ENCODE results near the gene VWA3B.

Gene VWA3B

DNA sequence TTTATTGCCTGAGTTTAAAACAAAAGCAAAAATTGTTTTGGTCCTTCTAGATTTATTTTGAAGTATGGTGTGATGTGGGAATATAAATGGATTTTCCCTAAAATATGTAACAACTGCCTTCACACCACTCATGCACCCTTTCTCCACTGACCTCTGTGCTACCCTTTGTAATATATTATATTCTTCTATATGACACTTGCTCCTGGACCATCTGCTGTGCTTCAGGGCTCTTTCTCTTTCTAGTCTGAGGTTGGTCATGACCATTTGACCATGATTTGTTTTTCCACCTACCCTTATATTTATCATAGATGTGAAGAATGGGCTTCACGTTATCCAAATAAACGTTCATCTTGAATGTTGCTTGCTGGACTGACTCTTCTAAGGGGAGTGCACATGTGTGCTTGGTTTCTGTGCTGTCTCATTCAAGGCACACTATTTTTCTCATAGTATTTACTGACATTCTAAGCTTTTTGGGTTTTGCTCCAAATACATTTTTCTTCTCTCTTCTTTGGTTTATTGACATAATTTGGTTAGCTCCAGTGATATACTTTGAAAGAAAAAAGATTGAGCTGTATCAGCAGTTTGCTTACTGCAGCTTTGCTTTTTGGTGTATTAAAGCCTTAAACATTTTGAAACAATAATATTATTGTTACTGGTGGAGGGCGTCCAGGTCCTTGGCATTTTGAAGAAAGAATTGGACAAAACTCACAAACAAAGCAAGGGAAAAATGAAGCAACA lies 61.8 kb downstream of the VWA3B start:
- TF ChIP-seq, protein P1, sequence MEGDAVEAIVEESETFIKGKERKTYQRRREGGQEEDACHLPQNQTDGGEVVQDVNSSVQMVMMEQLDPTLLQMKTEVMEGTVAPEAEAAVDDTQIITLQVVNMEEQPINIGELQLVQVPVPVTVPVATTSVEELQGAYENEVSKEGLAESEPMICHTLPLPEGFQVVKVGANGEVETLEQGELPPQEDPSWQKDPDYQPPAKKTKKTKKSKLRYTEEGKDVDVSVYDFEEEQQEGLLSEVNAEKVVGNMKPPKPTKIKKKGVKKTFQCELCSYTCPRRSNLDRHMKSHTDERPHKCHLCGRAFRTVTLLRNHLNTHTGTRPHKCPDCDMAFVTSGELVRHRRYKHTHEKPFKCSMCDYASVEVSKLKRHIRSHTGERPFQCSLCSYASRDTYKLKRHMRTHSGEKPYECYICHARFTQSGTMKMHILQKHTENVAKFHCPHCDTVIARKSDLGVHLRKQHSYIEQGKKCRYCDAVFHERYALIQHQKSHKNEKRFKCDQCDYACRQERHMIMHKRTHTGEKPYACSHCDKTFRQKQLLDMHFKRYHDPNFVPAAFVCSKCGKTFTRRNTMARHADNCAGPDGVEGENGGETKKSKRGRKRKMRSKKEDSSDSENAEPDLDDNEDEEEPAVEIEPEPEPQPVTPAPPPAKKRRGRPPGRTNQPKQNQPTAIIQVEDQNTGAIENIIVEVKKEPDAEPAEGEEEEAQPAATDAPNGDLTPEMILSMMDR (conservative IDR thresholded peaks at IDR 0.05; ENCODE audit: low read depth, low read length) = no peak
- peak overlapping the region; percentile 52 for H3K4me3 ChIP-seq (ENCODE audit: low read depth, low read length)
- no peak for DNase-seq (ENCODE audit: low read depth)

DNA sequence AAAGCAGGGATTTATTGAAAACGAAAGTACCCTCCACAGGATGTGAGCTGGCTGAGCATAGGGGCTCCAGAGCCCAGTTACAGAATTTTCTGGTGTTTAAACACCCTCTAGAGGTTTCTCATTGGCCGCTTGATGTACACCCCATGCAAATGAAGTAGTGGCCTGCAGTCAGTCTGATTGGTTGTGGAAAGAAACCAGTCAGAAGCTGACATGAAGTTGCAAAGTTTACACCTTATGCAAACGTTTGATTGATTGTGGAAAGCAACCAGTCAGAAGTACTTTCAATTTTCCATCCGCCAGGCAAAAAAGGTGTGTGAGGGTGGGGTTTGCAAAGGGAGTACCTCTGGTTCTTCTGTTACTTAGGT lies 62.3 kb downstream of the VWA3B start:
- peak overlapping the region; percentile 52 for H3K4me3 ChIP-seq (ENCODE audit: low read depth, low read length)
- peak; percentile 96 for DNase-seq (ENCODE audit: low read depth)
- TF ChIP-seq, protein P1 (conservative IDR thresholded peaks at IDR 0.05; ENCODE audit: low read depth, low read length) = no peak

DNA sequence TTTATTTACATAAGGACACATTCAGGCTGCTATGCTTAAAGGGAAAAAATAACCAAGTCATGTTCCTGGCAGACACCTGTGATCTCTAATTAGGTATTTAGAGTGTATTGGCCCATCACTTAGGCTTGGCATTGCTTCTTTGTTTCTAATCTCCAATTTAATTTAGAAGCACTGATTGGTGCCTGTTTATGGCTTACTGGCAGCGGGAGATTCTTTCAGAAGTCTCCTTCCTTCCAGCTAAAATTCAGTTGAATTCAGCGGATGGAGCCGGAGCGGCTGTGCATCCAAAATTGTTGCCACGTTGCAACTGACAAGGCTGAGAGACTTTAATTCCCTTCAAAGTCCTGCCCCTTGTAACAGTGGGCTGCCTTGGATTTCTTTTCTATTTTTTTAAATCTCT lies 66.5 kb downstream of the VWA3B start:
- TF ChIP-seq, protein P1 (conservative IDR thresholded peaks at IDR 0.05; ENCODE audit: low read depth, low read length) = no peak
- no peak for DNase-seq (ENCODE audit: low read depth)
- no peak overlapping the region for H3K4me3 ChIP-seq (ENCODE audit: low read depth, low read length)

DNA sequence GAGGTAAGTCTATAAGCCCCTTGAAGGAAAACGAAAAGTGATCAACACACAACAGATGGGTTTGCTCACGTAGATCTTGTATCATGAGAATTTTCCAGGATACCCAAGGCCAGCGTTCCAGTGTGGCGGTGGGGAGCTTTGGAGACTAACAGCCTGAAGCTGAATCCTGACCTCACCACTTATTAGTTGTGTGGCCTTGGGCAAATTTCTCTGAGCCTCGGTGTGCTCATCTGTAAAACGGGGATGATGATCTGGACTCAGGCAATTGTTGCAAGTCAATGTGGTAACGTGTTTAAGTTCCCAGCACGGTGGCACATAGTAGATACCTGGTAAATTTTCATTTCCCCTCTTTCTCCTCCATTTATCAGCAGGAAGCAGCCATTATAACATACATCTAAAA lies 68.3 kb downstream of the VWA3B start:
- no peak for DNase-seq (ENCODE audit: low read depth)
- TF ChIP-seq, protein P1 (conservative IDR thresholded peaks at IDR 0.05; ENCODE audit: low read depth, low read length) = no peak
- no peak overlapping the region for H3K4me3 ChIP-seq (ENCODE audit: low read depth, low read length)

DNA sequence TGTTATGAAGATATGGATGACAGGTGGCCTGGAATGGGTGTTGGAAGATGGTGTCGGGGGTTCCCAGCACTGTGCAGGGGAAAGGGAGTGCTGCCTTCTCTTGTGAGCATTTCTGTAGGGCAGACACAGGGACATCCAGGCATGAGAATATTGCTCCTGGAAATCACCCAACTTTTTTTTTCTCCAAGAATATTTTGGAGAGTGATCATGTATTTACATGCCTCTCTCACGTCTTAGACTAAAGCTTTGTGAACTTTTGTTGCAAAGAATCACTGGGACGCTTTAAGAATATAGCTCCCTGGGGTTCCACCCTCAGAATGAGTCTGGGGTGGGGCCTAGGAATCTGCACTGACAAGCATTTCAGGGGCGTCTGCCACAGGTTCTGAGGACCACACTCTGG lies 68.7 kb downstream of the VWA3B start:
- TF ChIP-seq, protein P1 (conservative IDR thresholded peaks at IDR 0.05; ENCODE audit: low read depth, low read length) = no peak

DNA sequence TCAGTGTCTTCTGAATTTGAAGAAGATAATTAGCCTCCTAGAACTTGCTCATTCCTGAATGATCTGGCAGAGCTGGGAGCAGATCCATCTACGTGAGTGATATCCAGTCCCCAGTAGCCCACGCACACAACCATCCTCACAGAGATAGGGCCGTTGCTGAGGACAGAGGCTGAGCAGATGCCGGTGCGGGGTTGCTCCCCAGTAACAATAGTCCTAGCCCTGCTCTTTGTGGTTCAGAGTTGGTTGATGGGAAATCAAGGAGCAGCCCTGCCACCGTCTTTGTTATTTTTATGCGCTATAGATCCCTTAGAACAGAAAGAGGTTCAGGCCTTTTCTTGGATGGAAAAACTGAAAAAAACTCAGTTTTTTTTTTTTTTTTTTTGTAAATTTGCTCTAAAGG lies 69.3 kb downstream of the VWA3B start:
- TF ChIP-seq, protein P1 (conservative IDR thresholded peaks at IDR 0.05; ENCODE audit: low read depth, low read length) = no peak
- no peak for DNase-seq (ENCODE audit: low read depth)
- H3K4me3 ChIP-seq (ENCODE audit: low read depth, low read length) = no peak overlapping the region

More for the DNA sequence above, 68.7 kb downstream of the VWA3B start:
- no peak for DNase-seq (ENCODE audit: low read depth)
- no peak overlapping the region for H3K4me3 ChIP-seq (ENCODE audit: low read depth, low read length)

DNA sequence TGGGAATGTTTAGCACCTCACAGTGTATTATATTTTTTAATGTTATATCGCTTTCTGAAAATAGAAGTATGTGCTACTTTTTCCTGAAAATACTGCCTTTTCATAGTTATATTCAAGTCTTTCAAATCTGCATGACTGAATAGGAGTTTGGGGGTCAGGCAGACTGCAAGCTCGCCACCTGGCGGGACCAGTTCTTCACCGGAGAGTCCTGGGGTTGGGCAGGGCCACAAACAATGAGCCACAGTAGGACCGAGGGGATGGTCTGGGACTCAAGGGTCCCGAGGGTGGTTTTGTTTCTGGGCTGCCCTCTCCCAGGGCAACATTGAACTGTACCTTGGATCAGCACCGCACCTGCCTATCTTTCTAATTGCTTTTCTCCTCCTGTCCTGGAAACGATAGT lies 70.6 kb downstream of the VWA3B start:
- TF ChIP-seq, protein P1 (conservative IDR thresholded peaks at IDR 0.05; ENCODE audit: low read depth, low read length) = no peak
- H3K4me3 ChIP-seq (ENCODE audit: low read depth, low read length) = no peak overlapping the region
- no peak for DNase-seq (ENCODE audit: low read depth)

Data from choroid plexus epithelial cell (primary cell).